SJSA1 (cell line): ENCODE measurements around the gene ZNF277. TPM values are rescaled to one million over a fixed set of nuclear protein-coding genes. Genes with fewer than 3 reads are reported as not detected.

Source experiments
- DNase-seq, 2 experiments: peaks; one replicate each; pipeline ENCODE4 v3.0.0-alpha.2; 2015 to 2020; ENCODE audit warnings: low spot score in 2 of 2, low read depth in 1 of 2
- H3K27ac ChIP-seq: fragments of 250-450 bp; sonication (Bioruptor Pico); 2 replicates; pipeline ENCODE4 v1.5.1; 2020; ENCODE audit warnings: mild to moderate bottlenecking, moderate library complexity
- H3K27me3 ChIP-seq: fragments of 250-450 bp; sonication (Bioruptor Pico); replicated peaks from 2 replicates; pipeline ENCODE4 v1.5.1; 2020; ENCODE audit warnings: mild to moderate bottlenecking, moderate library complexity
- H3K36me3 ChIP-seq: fragments of 250-450 bp; sonication (Bioruptor Pico); 2 replicates; pipeline ENCODE4 v1.5.1; 2020; ENCODE audit warnings: mild to moderate bottlenecking
- H3K4me1 ChIP-seq: fragments of 250-450 bp; sonication (Bioruptor Pico); replicated peaks from 2 replicates; pipeline ENCODE4 v1.6.1; 2021; ENCODE audit warnings: mild to moderate bottlenecking
- H3K4me3 ChIP-seq: fragments of 250-450 bp; sonication (Bioruptor Pico); 2 replicates; pipeline ENCODE4 v1.5.1; 2020; ENCODE audit warnings: mild to moderate bottlenecking
- H3K9me3 ChIP-seq: fragments of 250-450 bp; sonication (Bioruptor Pico); replicated peaks from 2 replicates; pipeline ENCODE4 v1.5.1; 2020; ENCODE audit warnings: mild to moderate bottlenecking
- total RNA-seq: library from RNA; depleted of rRNA; stranded (reverse); fragments of >200 nt; shearing (Covaris generic); gene quantifications from 2 replicates; pipeline ENCODE4 v1.2.3, GENCODE V29; 2014

Gene ZNF277
- total RNA-seq, 1 experiment from 2014 or later = 14.7 TPM

DNA sequence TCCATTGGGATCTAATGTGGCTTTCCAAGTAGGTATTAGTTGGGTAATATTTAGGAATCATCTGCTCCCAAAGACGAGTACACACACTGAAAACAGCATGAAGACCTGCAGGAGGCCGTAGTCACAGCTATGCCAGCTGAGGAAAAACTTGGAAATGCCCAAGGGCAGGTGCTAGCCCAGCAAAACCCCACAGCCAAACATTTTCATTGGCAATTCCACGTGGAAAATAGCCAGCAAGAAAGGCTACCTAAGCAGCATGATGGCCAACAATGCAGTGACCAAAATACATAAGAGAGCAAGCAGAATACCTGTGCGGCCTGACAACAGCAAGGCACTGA is 33.0 kb upstream of the ZNF277 start:
- no peak overlapping the region for H3K27ac ChIP-seq
- no peaks in the 10 kb centered on the region for H3K36me3 ChIP-seq
- no peaks in the 10 kb centered on the region for H3K4me1 ChIP-seq
- H3K9me3 ChIP-seq = no peaks in the 10 kb centered on the region
- DNase-seq = no peak
- 0 out of 2 replicates have a peak, but pooled peaks cover 2% of the 10 kb centered on the region for H3K27me3 ChIP-seq
- no peak overlapping the region for H3K4me3 ChIP-seq

GRCh38 chr7:112174192-112174591 is 32.3 kb upstream of the ZNF277 start:
- H3K27ac ChIP-seq = no peak overlapping the region
- H3K36me3 ChIP-seq = no peaks in the 10 kb centered on the region
- H3K4me1 ChIP-seq = no peaks in the 10 kb centered on the region
- H3K27me3 ChIP-seq = 0 out of 2 replicates have a peak, but pooled peaks cover 4% of the 10 kb centered on the region
- H3K4me3 ChIP-seq = no peak overlapping the region
- H3K9me3 ChIP-seq = no peaks in the 10 kb centered on the region
- DNase-seq = no peak

- H3K9me3 ChIP-seq = no peaks in the 10 kb centered on the region
- H3K4me1 ChIP-seq = no peaks in the 10 kb centered on the region
- no peak overlapping the region for H3K4me3 ChIP-seq
- H3K27me3 ChIP-seq = 0 out of 2 replicates have a peak, but pooled peaks cover 4% of the 10 kb centered on the region
- H3K27ac ChIP-seq = no peak overlapping the region
- no peak for DNase-seq
- H3K36me3 ChIP-seq = no peaks in the 10 kb centered on the region
Observed at GRCh38 chr7:112176241-112176640, 30.3 kb upstream of the ZNF277 start.

- no peak for DNase-seq
- 0 out of 2 replicates have a peak, but pooled peaks cover 4% of the 10 kb centered on the region for H3K27me3 ChIP-seq
- no peaks in the 10 kb centered on the region for H3K4me1 ChIP-seq
- H3K4me3 ChIP-seq = no peak overlapping the region
- no peak overlapping the region for H3K27ac ChIP-seq
- no peaks in the 10 kb centered on the region for H3K36me3 ChIP-seq
- no peaks in the 10 kb centered on the region for H3K9me3 ChIP-seq
Observed at GRCh38 chr7:112176693-112177415, 29.6 kb upstream of the ZNF277 start.

- Histone ChIP-seq H3K27ac (no peak overlapping the region), H3K9me3 (no peaks in the 10 kb centered on the region), H3K27me3 (0 out of 2 replicates have a peak, but pooled peaks cover 4% of the 10 kb centered on the region), H3K36me3 (no peaks in the 10 kb centered on the region), H3K4me1 (no peaks in the 10 kb centered on the region), H3K4me3 (no peak overlapping the region)
- no peak for DNase-seq
Observed at GRCh38 chr7:112180223-112180622, 26.3 kb upstream of the ZNF277 start.

DNA sequence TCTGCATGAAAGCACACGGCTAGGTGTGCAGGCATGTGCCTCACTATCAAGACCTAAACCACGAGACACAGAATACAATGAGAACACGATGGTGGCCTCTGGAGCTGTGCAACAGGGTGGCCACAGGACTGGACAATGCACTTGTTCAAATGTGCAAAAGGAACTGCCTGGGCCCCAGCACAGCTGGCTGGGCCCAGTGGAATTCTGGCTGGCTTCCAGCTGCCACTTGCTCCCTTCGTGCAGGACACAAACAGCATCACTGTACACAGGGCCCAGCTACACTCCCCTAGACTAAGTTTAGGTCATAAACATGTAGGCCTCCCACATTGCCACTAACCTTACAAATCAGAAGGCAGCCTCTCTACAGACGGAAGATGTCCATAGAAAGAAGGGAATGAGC is 23.7 kb upstream of the ZNF277 start:
- DNase-seq = no peak
- no peaks in the 10 kb centered on the region for H3K9me3 ChIP-seq
- H3K27ac ChIP-seq = no peak overlapping the region
- H3K27me3 ChIP-seq = 0 out of 2 replicates have a peak, but pooled peaks cover 3% of the 10 kb centered on the region
- H3K36me3 ChIP-seq = no peaks in the 10 kb centered on the region
- no peaks in the 10 kb centered on the region for H3K4me1 ChIP-seq
- H3K4me3 ChIP-seq = no peak overlapping the region

- no peak for DNase-seq
- no peak overlapping the region for H3K27ac ChIP-seq
- no peaks in the 10 kb centered on the region for H3K4me1 ChIP-seq
- H3K36me3 ChIP-seq = no peaks in the 10 kb centered on the region
- H3K9me3 ChIP-seq = no peaks in the 10 kb centered on the region
- H3K27me3 ChIP-seq = 0 out of 2 replicates have a peak, but pooled peaks cover 3% of the 10 kb centered on the region
- H3K4me3 ChIP-seq = no peak overlapping the region
Observed at GRCh38 chr7:112183266-112183665, 23.2 kb upstream of the ZNF277 start.

DNA sequence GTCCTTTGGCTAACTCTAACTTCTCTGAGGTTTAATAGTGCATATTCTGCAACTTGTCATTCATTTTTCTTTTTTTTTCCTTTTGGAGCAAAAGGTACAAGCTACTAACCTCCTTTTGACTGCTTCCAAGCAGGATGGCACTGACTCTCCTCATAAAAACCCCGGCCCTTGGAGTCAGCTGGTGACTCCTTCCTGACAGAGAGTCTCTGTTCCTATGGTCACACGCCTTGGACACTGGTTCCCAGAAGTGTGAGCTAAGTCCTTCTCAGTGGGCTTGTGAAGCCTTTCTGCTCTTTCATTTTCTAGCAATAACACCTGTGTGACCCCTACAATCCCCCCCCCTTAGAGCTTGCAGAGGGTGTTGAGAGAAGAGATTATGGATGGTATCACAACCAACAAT is 22.0 kb upstream of the ZNF277 start:
- Histone ChIP-seq H3K4me1 (no peaks in the 10 kb centered on the region), H3K9me3 (no peaks in the 10 kb centered on the region), H3K36me3 (no peaks in the 10 kb centered on the region), H3K27ac (no peak overlapping the region), H3K4me3 (no peak overlapping the region), H3K27me3 (no peaks in the 10 kb centered on the region)
- no peak for DNase-seq

GRCh38 chr7:112185005-112185834 is 21.3 kb upstream of the ZNF277 start:
- Histone ChIP-seq H3K4me1 (no peaks in the 10 kb centered on the region), H3K36me3 (no peaks in the 10 kb centered on the region), H3K9me3 (no peaks in the 10 kb centered on the region), H3K4me3 (no peak overlapping the region), H3K27me3 (no peaks in the 10 kb centered on the region), H3K27ac (no peak overlapping the region)
- DNase-seq = no peak

DNA sequence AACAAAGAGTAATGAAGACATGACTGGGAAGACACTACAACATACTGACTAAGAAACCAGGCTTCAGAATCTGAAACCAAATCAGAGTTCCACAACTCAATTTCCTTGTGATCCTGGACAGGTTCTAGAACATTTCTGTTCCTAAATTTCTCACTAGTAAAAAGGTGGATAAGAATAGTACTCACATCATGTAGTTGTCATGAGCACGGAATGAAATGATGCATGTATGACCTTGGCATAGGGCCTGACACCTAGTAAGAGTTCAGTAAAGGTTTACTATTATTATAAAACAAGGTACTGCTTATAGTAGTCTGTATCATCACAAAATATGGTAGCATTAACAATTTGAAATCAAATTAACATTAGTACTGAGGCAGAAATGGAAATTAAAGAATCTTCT is 20.2 kb upstream of the ZNF277 start:
- H3K27me3 ChIP-seq = no peaks in the 10 kb centered on the region
- H3K4me3 ChIP-seq = no peak overlapping the region
- H3K4me1 ChIP-seq = no peaks in the 10 kb centered on the region
- no peaks in the 10 kb centered on the region for H3K36me3 ChIP-seq
- no peak for DNase-seq
- H3K9me3 ChIP-seq = no peaks in the 10 kb centered on the region
- H3K27ac ChIP-seq = no peak overlapping the region

GRCh38 chr7:112188257-112188656 is 18.2 kb upstream of the ZNF277 start:
- no peaks in the 10 kb centered on the region for H3K27me3 ChIP-seq
- no peaks in the 10 kb centered on the region; the same call in 1 of the 2 replicates for H3K4me1 ChIP-seq
- no peaks in the 10 kb centered on the region for H3K9me3 ChIP-seq
- DNase-seq = no peak
- H3K4me3 ChIP-seq = no peak overlapping the region
- H3K27ac ChIP-seq = no peak overlapping the region
- H3K36me3 ChIP-seq = no peaks in the 10 kb centered on the region

DNA sequence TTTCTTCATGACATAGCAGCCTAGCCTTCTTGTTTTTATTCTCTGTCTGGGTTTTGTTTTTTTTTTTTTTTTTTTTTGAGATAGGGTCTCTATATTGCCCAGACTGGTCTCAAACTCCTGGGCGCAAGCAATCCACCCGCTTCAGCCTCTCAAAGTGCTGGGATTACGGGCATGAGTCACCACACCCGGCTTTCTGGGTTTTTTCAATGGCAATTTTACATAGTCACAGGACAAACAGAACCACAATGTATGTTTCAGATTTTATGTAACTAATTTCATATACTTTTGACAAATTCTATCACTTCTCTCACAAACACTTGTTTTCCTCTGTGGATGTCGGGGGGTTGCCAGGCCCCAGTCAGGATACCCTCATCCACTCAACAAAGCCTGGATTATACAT is 16.8 kb upstream of the ZNF277 start:
- Histone ChIP-seq H3K27ac (no peak overlapping the region), H3K9me3 (no peaks in the 10 kb centered on the region), H3K36me3 (no peaks in the 10 kb centered on the region), H3K4me3 (no peak overlapping the region), H3K27me3 (no peaks in the 10 kb centered on the region), H3K4me1 (no peaks in the 10 kb centered on the region; the same call in 1 of the 2 replicates)
- no peak for DNase-seq

- Histone ChIP-seq H3K27me3 (no peaks in the 10 kb centered on the region), H3K36me3 (no peaks in the 10 kb centered on the region), H3K4me1 (no peaks in the 10 kb centered on the region; the same call in 1 of the 2 replicates), H3K27ac (no peak overlapping the region), H3K4me3 (no peak overlapping the region), H3K9me3 (no peaks in the 10 kb centered on the region)
- no peak for DNase-seq
Observed at GRCh38 chr7:112190120-112190519, 16.4 kb upstream of the ZNF277 start.
